HG02642 (cell line): ENCODE data around the gene TSPAN14.

Source experiments
- ATAC-seq: cut with Tn5 transposase; IDR thresholded peaks from one replicate; pipeline ENCODE4 v1.9.1; 2021; ENCODE audit warnings: mild to moderate bottlenecking; ENCODE audit not compliant: unreplicated experiment, poor library complexity

TSPAN14 gene

GRCh38 chr10:80421050-80421706 lies 32.9 kb upstream of the TSPAN14 start:
- ATAC-seq = peak; percentile 26

GRCh38 chr10:80421707-80422536 lies 32.2 kb upstream of the TSPAN14 start:
- peak; percentile 85 for ATAC-seq

- no peak for ATAC-seq
Observed at GRCh38 chr10:80425901-80426300, 28.2 kb upstream of the TSPAN14 start.

GRCh38 chr10:80427541-80427940 lies 26.6 kb upstream of the TSPAN14 start:
- no peak for ATAC-seq

GRCh38 chr10:80429521-80429973 lies 24.6 kb upstream of the TSPAN14 start:
- no peak for ATAC-seq

GRCh38 chr10:80433134-80433533 lies 21.0 kb upstream of the TSPAN14 start:
- ATAC-seq = no peak

- ATAC-seq = no peak
Observed at GRCh38 chr10:80436446-80437098, 17.5 kb upstream of the TSPAN14 start.

GRCh38 chr10:80437227-80437626 lies 16.9 kb upstream of the TSPAN14 start:
- ATAC-seq = no peak

- ATAC-seq = no peak
Observed at GRCh38 chr10:80441831-80442230, 12.3 kb upstream of the TSPAN14 start.

GRCh38 chr10:80442879-80443278 lies 11.2 kb upstream of the TSPAN14 start:
- ATAC-seq = no peak

GRCh38 chr10:80443531-80443974 lies 10.6 kb upstream of the TSPAN14 start:
- no peak for ATAC-seq

- no peak for ATAC-seq
Observed at GRCh38 chr10:80444124-80444523, 10.0 kb upstream of the TSPAN14 start.

- ATAC-seq = peak; percentile 79
Observed at GRCh38 chr10:80444646-80445319, 9.3 kb upstream of the TSPAN14 start.

GRCh38 chr10:80447436-80448190 lies 6.5 kb upstream of the TSPAN14 start:
- ATAC-seq = no peak

GRCh38 chr10:80448209-80448942 lies 5.7 kb upstream of the TSPAN14 start:
- ATAC-seq = no peak

GRCh38 chr10:80449520-80449919 lies 4.6 kb upstream of the TSPAN14 start:
- ATAC-seq = no peak

- ATAC-seq = no peak
Observed at GRCh38 chr10:80451132-80451531, 3.0 kb upstream of the TSPAN14 start.

GRCh38 chr10:80452069-80452468 lies 2.0 kb upstream of the TSPAN14 start:
- no peak for ATAC-seq

- ATAC-seq = no peak
Observed at GRCh38 chr10:80452640-80453039, 1.5 kb upstream of the TSPAN14 start.
